ENCODE results near the gene PLCG2.
"Not testable (repeated sequence)": the region's sequence is repeated elsewhere in the genome, so short reads cannot be mapped to it uniquely, and the experiment has no call there.

Gene PLCG2

DNA sequence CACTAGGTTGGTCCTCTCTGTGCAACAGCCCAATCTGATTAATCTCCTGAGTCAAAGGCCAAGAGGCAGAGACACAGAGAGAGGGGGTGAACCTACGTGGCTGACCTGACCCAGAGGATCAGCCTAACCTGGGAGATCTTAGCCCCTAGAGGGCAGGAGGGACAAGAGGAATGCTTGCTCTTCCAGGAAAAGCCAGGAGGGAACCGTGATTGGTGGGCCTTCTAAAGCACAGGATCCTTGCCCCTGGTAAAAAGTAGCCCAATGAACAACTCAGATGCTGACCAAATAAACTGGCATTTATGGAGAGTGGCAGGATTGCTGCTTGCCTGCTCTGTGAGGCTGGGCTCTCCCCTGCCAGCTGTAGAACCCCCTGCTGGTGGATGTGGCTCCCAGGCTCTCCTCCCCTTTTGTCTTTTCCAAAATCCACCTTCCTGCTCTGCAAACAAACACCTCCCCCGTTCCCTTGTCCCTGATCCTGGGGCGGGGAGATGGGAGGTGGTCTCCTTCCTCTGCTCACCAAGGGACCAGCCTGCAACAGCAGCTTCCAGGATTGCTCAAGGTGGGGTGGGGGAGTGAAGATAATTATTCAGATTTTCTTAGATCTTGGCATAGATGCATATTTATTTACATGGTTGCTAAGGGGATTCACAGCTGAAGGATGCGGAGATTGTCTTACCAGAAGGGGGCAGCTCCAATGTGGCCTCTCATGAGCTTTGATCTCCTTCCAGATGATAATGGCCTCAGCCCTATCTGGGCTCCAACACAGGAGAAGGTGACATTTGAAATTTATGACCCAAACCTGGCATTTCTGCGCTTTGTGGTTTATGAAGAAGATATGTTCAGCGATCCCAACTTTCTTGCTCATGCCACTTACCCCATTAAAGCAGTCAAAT lies 160.3 kb downstream of the PLCG2 start:
- DNase-seq (ENCODE audit: low read depth), result peak; percentile 10

DNA sequence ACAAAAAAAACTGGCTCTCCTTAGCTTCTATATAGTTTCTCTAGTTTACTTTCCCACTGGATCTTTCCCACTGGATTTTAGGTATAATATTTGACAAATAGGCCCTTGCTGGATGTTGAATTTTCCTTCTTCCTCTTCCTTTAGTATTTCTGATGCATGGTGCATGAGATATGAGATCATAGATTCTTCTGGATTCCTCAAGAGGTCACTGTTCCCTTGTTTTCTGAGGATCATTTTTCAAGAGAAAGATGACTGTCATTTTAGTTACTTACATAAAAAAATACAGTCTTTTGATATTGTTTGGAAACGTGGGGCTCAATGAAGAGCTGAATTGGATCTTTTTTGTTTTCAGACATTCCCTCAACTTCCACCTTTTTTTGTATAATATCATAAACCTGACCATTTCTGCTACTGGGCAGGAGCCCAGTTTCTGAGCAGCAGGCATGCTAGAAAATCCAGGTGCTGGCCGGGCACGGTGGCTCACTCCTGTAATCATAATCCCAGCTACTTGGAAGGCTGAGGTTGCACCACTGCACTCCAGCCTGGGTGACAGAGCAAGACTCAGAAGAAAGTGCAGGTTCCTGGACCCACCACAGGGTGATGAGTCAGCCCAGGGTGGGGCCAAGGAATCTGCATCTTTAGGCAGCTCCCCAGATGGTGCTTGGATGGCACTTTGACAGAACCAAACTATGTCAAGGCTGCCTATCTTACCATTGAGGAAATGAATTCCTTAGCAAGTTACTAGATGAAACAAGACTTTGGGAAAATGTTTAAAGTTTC lies 161.9 kb downstream of the PLCG2 start:
- peak; percentile 61 for DNase-seq (ENCODE audit: low read depth)

DNA sequence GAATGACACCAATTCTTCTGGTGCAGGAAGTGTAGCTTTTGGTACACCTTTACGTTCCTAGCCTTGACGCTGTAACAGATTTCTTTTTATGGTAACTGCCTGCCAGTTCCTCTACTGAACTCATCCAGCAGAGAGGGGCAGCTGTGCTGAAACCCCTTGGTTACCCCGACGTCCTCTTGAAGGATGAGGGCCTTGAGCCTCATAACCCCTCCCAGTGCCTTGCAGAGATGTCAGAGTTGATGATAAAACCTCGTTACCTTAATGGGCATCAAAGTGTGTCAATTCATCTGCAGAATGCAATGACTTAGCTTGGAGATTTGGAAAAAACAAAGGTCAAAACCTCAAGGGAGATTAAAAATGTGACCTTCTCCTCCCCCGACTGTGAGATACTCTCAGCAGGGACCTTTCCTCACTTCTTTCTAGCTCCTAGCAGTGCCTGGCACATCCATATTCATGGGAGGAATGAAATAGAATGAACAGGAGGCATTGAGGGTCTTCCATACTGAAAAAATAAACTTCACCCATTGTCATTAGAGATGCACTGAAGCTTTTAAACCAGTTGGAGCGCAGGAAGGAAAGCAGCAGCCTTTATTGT lies 163.0 kb downstream of the PLCG2 start:
- no peak for DNase-seq (ENCODE audit: low read depth)

DNA sequence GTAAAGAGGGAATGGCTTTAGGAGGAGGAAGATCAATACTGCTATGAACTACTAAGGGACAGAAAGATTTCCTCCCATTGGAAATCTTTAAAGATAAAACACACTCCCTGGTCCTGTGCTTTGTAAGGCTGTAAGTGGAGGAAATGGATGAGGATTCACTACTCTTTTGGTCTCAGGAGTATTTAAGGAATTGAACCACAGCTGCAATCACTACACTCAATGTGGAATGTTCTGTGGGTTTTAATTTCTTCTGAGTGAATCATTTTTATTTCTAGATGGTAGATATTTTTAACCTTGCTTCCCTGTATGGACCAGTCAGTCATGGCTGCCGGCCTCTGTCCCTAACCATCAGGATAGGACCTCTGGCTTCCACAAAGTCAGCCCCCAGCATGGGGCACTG lies 166.6 kb downstream of the PLCG2 start:
- peak; percentile 29 for DNase-seq (ENCODE audit: low read depth)

DNA sequence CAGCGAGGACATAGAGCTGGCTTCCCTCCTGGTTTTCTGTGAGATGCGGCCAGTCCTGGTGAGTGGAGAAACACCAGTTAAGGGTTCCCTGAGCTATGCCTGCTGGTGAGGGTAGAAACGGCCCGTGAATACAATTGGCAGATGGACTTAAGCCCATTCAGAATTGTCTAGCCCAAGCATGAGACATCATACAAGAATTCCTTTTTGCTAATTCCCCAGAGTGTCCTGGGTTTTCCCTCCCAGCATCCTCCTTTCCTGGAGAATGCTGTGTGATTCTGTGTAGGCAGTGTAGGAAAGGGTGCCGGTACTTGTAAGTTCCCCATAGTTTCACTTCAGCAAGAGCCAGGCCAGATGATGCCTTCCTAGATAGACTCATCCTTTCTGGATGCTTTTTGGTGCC lies 167.1 kb downstream of the PLCG2 start:
- DNase-seq (ENCODE audit: low read depth), result no peak

DNA sequence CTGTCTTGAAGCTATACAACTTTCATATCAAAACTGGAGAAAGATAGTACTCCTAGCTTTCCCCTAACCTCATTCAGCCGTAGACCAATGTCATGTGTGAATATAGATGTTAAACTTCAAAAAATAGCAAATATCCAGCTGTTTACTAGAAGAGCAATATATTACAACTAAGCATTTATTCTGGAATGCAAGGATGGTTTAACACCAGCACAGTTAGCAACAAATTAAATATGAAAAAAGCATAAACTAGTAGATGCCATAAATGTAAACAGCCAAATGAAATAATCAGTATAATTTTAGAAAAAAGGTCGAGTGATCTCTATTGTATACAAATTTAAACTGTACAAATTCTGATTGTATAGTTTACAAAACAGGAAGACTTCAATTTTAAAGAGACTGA lies 172.5 kb downstream of the PLCG2 start:
- DNase-seq (ENCODE audit: low read depth), result no peak

DNA sequence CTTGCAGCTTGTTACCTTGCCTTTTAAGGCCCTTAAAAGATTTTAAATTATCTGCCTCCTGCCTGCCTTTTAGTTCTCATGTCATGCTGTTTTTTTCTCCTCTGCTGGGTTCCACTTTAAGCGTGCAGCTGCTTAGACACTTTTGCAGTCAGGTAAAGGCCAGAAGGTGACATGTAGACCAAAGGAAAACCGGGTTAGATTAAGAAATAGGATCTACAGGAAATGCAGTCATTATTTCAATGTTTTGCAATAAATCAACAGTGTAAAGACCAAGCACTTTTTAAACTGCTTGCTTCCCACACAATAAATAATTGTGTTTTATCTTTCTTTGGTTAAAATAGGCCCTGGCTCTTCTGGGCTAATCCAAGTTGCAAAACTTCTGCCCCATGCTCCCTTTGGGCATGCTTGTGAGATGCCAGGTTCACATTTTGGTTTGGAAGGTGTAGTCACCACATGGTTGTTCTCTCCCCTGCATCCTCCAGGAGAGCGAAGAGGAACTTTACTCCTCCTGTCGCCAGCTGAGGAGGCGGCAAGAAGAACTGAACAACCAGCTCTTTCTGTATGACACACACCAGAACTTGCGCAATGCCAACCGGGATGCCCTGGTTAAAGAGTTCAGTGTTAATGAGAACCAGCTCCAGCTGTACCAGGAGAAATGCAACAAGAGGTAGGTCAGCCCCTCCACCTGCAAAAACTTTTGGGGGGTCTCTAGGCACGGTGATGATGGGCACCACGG lies 177.3 kb downstream of the PLCG2 start:
- peak; percentile 25 for DNase-seq (ENCODE audit: low read depth)

DNA sequence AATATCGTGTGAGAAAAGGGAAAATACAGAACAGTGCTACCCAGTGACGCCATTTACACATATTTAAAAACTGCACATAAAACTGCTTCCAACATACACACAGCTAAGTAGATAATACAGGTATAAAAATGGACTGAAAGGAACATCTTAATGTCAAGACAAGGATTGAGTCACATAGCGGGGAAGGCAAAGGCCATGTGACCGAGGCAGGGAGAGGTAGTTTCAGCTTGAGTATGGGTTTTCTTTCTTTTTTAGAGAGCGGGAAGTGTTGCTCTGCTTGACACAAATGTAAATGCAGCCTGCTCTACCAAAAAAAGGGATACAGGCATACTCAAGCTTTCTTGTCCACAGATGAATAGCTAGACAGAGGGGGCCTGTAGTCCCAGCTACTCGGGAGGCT lies 185.7 kb downstream of the PLCG2 start:
- no peak for DNase-seq (ENCODE audit: low read depth)

DNA sequence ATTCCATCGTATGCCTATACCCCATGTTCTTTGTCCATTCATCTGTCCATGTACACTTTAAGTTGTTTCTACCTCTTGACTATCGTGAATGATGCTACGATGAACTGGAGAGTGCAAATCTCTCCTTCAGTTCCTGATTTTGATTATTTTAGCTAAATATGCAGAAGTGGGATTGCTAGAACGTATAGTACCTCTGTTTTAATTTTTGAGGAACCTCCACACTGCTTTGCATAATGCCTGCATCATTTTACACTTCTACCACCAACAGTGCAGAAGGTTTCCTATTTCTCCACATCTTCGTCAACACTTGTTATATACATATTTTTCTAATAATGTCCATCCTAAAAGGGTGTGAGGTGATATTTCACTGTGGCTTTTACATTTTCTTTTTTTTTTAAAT lies 188.3 kb downstream of the PLCG2 start:
- no peak for DNase-seq (ENCODE audit: low read depth)

DNA sequence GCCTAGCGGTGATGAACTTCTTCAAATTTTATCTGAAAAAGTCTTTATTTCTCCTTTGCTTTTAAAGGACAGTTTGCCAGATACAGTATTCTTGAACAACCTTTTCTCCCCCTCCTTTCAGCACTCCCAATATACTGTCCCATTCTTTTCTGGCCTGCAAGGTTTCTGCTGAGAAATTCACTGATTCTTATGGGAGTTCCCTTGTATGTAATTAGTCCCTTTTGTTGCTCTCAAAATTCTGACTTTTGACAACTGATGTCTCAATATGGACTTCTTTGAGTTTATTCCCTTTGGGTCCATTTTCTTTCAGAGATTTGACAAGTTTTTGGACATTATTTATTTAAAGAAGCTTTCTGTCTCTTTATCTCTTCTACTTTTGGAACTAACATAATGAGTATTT lies 192.8 kb downstream of the PLCG2 start:
- DNase-seq (ENCODE audit: low read depth), result no peak

DNA sequence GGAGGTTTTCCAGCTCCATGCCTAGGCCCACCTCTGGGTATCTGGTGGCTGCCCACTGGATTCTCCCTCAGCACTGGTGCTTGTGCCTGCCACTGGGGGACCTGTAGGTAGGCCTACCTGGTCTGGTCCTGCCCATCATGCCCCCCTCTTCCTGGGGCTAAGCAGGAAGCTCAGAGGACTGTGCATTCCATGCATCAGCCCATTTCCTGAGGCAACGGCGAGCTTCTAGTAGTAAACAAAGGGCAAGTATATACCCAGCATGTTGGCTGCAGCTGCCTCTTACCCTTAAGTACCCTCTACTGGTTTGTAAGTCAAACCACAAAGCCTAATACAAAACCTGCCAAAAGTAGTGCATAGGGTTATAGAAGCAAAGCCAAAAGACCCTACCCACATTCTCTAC lies 194.6 kb downstream of the PLCG2 start:
- DNase-seq (ENCODE audit: low read depth), result no peak

DNA sequence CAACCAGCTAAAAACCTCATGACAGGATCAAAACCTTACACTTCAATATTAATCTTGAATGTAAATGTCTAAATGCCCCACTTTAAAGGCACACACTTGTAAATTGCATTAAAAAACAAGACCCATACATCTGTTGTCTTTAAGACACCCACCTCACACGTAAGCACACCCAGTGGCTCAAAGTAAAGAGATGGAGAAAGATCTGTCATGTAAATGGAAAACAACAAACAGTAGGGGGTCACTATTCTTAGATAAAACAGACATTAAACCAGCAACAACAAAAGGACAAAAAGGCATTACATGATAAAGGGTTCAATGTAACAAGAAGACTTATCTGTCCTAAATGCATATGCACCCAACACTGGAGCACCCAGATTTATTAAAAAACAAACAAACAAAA lies 196.5 kb downstream of the PLCG2 start:
- no peak for DNase-seq (ENCODE audit: low read depth)

DNA sequence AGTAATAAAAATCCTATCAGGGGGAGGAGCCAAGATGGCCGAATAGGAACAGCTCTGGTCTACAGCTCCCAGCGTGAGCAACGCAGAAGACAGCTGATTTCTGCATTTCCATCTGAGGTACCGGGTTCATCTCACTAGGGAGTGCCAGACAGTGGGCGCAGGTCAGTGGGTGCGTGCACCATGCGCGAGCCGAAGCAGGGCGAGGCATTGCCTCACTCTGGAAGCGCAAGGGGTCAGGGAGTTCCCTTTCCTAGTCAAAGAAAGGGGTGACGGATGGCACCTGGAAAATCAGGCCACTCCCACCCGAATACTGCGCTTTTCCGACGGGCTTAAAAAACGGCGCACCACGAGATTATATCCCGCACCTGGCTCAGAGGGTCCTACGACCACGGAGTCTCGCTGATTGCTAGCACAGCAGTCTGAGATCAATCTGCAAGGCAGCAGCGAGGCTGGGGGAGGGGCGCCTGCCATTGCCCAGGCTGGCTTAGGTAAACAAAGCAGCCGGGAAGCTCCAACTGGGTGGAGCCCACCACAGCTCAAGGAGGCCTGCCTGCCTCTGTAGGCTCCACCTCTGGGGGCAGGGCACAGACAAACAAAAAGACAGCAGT lies 198.3 kb downstream of the PLCG2 start:
- not testable (repeated sequence) for DNase-seq (ENCODE audit: low read depth)

DNA sequence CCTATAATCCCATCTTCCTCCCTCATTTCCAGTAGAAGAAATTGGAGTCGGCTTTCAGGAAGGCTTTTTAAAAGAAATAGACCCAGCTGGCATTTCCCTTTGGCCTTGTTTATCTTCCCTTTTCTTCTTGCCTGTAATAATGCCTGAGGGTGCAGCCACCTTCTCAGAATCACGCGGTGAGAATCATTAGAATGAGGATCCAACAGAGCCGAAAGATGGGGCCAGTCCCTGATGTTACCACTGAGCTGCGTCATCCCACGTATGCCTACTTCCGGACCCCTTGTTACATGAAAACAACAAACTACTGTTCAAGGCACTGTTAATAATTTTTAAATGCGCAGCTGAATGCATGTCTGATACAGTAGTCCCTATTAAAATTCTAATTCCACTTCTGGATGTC lies 208.0 kb downstream of the PLCG2 start:
- DNase-seq (ENCODE audit: low read depth), result no peak

DNA sequence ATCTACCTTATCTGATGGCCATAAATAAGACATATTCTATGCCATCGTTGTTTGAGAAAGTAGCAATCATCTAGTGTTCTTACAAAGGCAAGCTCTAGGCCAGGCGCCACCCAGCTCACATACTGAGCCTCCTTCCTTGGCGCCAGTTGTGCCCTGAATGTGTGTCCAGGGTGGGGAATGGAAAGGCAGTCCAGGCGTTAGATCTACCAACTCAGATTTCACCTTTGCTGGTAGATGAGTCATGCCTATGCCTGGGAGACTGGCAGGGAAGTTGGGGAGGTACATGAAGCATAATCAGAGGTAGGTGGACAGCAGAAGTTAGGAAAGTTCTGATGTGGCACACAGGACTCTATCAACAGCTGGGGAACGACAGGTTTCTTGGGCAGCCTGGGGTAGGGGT lies 208.6 kb downstream of the PLCG2 start:
- no peak for DNase-seq (ENCODE audit: low read depth)

DNA sequence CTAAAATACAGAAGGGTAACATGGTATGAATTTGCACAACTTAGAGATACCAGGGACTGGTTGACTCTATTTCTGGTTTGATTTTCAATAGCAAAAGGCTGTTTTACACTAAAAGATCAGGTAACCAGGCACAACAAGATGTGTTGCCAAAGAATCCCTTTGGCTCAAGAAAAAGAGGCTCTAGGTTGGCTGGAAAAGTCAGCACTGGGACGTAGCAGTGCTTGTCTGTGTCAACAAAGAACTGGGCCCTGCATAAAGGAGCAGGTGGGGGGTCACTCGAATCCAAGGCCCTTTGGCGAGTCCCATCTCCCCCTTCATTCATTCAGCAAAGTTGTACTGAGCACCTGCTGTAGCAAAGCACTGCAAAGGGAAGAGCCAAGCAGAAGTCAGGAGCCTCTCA lies 213.8 kb downstream of the PLCG2 start:
- no peak for DNase-seq (ENCODE audit: low read depth)

DNA sequence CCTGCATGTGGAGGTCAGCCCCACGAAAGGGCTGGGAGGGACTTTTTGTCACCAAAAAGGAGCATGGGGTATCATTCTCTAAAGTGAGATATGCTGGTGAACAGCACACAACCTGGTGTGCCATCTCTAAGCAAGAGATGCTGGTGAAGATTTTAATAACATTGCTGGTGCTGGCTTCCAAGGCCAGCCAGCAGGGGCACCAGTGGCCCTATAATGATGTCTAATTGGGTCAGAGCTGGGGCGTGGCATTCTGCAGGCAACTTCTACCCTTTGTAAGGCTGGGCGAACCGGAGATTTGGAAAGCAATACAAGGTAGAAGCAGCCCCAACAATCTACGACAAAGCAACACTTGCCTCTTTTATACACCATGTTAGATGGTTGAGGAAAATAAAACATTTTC lies 215.4 kb downstream of the PLCG2 start:
- no peak for DNase-seq (ENCODE audit: low read depth)

DNA sequence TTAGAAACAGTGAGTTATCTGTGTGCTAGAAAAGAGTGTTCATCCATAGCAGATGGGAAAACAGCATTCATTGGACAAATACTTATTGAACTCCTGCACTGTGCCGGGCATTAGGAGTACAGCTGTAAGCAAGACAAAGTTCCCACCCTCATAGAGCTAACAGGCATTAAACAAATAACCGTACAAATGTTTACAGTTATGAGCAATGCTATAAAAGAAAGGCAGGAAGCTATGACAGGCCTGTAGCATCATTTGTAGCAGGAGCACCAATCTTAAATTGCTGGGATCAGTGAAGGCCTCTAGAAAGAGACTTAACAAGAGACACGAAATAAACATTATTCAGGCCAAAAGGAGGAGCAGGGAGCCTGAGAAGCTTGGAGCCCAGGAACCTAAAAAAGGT lies 216.6 kb downstream of the PLCG2 start:
- DNase-seq (ENCODE audit: low read depth), result no peak

DNA sequence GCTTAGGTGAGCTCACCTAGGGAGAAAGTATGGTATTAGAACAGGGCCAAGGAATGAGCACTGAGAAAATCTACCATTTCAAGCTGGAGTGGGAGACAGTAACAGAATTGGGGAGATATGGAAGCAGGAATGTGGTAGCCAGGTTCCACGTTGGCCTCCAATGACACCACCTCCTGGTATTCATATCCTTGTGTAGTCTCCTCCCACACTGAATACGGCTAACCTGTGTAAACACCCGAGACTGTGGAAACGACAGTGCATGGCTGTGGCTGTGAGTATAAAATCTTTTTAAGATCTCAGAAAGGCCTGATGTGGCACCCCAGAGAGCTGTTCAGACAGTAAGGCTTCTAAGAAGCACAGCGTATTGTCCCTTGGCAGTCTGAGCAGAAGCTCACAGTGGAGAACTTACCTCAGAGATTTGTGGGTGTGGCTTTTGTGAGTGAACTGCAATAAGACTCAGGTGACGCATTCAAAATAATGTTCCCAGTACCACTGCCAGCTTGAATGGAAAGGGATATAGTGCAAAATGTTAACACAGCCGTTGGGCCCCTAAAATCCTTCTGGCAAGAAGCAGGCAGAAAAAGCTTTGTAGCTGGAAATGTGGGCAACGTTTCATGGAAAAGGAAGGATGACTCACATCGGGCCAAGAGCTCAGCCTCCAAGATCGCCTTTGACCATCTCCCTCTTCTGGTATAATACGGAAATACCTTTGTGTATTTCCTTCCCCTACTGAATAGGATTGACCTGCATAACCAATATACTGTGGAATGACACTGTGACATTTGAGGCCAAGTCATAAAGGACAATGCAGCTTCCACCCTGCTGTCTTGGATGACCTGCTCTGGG lies 217.8 kb downstream of the PLCG2 start:
- peak; percentile 77 for DNase-seq (ENCODE audit: low read depth)

DNA sequence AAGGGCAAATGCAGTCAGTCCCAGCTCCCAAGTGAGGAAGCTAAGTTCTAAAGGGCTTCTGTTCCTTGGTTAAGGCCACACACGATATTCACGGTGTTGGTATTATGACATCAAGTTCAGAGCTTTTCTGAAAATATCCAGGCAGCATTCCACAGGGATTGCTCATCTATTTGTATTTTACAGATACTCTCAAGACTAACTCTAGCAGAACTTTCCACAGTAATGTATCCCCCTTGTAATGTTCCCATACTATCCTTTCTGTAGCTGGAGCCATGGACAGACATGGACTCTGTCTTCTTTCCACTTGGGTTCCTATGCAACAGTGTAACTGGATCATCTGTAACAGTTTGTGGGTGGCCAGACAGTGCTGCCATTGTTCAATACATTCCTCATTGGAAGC lies 218.6 kb downstream of the PLCG2 start:
- DNase-seq (ENCODE audit: low read depth), result peak; percentile 95

DNA sequence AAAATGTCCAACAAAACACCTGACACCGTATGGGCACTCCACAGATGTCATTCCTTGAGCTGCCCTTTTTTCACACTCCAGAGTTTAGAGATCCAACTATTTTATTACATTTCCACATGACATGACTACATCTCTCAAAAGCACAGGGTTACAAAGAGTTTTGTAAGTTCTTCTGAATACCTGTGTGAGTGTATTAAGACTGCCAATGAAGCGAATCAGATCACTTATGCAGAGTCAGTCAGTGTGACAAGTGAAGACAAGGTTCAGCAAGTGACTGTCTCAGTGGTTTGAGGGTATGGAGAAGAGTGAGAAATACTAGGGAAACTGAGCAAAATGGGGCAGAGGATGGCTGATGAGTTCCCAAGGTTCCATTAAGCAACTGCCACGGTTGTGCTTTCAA lies 223.7 kb downstream of the PLCG2 start:
- DNase-seq (ENCODE audit: low read depth), result no peak
